GM10266 (cell line): ENCODE results near the gene PHOSPHO1.
"Not testable (repeated sequence)": the region's sequence is repeated elsewhere in the genome, so short reads cannot be mapped to it uniquely, and the experiment has no call there.

Source experiments
- DNase-seq: peaks from one replicate; pipeline ENCODE4 v3.0.0; 2012; ENCODE audit errors: extremely low spot score
- TF ChIP-seq, protein P1 (sequence below): IDR thresholded peaks from 2 replicates; pipeline ENCODE4 v1.5.1; 2012; ENCODE audit warnings: mild to moderate bottlenecking, low read depth; ENCODE audit not compliant: control insufficient read depth, insufficient read depth; ENCODE audit errors: missing control alignments

The PHOSPHO1 gene

DNA sequence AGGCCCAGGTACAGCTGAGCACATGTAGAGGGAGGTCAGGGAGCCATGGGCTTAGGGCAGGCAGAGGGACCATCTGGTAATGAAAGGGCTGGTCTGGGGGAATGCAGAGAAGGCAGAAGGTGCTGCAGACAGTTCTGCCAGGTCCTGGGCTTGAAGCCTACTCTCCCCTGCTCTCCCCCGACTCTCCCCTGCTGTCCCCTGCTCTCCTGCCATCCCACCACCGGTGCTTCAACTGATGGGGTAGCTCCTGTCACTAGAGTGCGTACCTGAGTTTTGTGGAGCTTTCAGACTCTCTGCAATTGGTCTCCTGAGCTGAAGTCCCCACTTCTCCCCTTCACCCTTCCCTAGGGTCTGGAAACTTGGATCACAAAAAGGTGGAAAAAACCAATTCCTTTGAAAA is 37.3 kb upstream of the PHOSPHO1 start:
- no peak for DNase-seq
- TF ChIP-seq, protein P1, sequence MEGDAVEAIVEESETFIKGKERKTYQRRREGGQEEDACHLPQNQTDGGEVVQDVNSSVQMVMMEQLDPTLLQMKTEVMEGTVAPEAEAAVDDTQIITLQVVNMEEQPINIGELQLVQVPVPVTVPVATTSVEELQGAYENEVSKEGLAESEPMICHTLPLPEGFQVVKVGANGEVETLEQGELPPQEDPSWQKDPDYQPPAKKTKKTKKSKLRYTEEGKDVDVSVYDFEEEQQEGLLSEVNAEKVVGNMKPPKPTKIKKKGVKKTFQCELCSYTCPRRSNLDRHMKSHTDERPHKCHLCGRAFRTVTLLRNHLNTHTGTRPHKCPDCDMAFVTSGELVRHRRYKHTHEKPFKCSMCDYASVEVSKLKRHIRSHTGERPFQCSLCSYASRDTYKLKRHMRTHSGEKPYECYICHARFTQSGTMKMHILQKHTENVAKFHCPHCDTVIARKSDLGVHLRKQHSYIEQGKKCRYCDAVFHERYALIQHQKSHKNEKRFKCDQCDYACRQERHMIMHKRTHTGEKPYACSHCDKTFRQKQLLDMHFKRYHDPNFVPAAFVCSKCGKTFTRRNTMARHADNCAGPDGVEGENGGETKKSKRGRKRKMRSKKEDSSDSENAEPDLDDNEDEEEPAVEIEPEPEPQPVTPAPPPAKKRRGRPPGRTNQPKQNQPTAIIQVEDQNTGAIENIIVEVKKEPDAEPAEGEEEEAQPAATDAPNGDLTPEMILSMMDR = no peak

DNA sequence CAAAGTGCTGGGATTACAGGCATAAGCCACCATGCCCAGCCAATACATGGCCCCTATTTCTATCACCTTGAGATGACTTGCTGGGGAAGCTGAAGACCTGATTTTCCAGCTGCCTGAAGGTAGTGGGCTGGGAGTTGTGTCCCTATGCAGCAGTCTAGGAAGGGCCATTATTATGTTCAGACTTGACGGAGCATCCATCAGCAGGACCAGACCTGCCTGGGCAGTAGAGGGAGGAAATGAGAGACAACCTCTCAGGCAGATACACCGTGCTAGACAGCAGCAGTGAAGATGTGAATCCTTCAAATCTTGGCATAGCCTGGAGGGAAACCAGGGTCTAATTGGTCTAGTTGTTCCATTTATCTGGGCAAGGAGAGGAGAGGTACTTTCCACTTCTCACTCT is 35.6 kb upstream of the PHOSPHO1 start:
- no peak for DNase-seq
- TF ChIP-seq, protein P1 = no peak

DNA sequence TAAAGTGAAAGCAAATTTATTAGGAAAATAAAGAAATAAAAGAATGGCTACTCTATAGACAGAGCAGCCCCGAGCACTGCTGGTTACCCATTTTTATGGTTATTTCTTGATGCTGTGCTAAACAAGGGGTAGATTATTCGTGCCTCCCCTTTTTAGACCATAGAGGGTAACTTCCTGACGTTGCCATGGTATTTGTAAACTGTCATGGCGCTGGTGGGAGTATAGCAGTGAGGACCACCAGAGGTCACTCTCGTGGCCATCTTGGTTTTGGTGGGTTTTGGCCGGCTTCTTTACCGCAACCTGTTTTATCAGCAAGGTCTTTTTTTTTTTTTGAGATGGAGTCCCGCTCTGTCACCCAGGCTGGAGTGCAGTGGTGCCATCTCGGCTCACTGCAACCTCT is 31.0 kb upstream of the PHOSPHO1 start:
- DNase-seq = not testable (repeated sequence)

DNA sequence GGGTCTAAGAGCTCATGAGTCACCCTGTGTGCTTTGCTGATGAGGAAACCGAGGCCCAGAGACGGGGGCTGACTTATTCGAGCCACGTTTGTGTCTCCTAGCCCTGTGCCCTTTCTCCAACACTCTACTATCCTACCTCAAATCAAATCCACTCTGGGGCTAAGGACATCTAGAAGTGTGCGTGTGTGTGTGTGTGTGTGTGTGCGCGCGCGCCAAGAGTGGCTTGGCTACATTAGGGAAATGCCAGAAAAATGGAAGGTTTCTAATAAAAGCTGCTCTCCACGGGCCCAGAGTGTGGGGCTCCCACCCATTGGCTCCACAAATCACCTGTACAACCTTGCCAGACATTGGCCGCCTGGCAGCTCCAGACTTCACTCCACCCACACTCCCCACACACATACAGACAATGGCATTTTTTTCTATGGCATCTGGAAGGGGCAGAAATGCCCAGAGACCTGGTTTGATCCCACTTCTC is 30.3 kb upstream of the PHOSPHO1 start:
- no peak for DNase-seq
- TF ChIP-seq, protein P1 = no peak

DNA sequence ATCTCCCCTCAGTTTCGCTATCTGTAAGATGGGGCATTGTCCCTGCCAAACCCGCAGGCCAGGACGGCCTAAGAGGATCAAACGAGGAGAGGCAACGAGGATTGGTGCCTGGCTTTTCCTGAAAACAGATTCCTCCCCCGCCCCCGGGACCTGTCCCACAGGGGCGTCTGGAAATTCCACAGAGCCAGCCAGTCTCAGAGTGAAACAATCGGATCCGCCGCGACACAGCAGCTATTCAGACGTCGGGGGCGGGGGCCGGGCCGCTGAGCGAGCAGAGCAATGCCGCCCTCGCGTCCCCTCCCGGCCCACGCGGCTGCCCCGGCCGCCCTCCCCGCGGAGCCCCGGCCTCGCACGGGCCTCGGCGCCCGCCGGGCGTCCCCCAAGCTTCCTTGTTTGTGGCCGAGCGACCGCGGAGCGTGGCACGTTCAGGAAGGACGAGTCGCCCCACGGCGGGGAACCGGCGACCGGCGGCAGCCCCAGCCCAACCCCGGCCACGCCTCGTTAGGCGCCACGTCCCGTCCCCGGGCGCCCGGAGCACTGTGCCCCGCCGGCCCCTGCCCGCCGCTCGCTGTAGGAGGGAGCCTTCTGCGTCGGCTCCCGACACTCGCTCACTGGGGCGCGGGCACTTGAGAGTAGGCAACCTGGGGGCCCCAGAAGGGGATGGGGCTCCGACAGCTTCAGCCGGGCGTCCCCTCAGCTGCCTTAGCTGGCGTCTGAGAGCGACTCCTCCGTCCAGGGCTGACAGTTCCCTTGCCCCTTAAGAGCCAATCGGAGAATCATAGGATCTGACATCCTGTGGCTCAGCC is 29.6 kb upstream of the PHOSPHO1 start:
- peak; percentile 68 for DNase-seq
- TF ChIP-seq, protein P1 = no peak

DNA sequence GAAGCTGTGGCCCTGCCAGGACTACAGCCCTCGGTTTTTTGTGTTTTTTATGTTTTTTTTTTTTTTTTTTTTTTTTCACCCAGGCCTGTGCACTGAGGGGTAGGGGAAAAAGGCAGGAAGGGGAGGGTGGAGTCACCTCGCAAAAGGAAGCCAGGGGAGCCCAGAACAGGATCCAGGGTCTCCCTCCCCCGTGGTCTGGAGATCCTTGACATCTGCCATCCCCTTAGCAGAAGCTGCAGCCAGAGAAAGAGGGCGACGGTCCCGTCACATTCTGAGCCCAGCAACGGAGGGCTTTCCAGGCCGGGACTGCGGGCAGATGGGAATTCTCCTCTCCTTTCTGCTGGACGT is 29.1 kb upstream of the PHOSPHO1 start:
- DNase-seq = no peak
- TF ChIP-seq, protein P1 = no peak

DNA sequence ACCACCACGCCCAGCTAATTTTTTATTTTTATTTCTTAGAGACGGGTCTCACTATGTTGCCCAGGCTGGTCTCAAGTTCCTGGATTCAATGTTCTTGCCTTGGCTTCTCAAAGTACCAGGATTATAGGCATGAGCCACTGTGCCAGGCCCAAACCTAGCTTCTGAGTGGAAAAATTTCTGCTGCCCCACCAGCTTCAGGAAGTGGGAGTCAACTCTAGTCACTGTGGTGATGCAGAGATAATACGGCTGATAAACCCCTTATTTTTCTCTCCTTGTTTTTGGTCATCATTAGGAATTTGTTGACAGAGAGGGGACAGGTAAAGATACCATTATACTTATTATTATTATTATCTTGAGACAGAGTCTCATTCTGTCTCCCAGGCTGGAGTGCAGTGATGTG is 27.8 kb upstream of the PHOSPHO1 start:
- TF ChIP-seq, protein P1 = no peak
- no peak for DNase-seq
